Mesendoderm (in vitro differentiated cells): ENCODE data around the gene IL18RAP.

ENCODE experiments used
- DNase-seq: peaks from one replicate; pipeline ENCODE4 v3.0.0; 2013
- H2AK5ac ChIP-seq: 2 replicates; pipeline ENCODE4 v1.6.1; 2013; ENCODE audit warnings: low read length, inconsistent platforms
- H2BK120ac ChIP-seq: 2 replicates; pipeline ENCODE4 v1.6.1; 2013; ENCODE audit warnings: low read depth, mild to moderate bottlenecking, low read length, moderate library complexity, mixed read lengths
- H2BK15ac ChIP-seq: replicated peaks from 2 replicates; pipeline ENCODE4 v1.6.1; 2013; ENCODE audit warnings: low read depth, mild to moderate bottlenecking, moderate library complexity
- H2BK5ac ChIP-seq: 2 replicates; pipeline ENCODE4 v1.6.1; 2013; ENCODE audit warnings: low read length, inconsistent platforms
- H3K18ac ChIP-seq: 2 replicates; pipeline ENCODE4 v1.6.1; 2013; ENCODE audit warnings: mild to moderate bottlenecking, low read length, mixed read lengths
- H3K23ac ChIP-seq: one replicate; pipeline ENCODE4 v1.6.1; 2013; ENCODE audit warnings: low read length
- H3K27ac ChIP-seq: 2 replicates; pipeline ENCODE4 v1.5.1; 2013; ENCODE audit warnings: low read depth, mild to moderate bottlenecking, inconsistent platforms, low read length, moderate library complexity
- H3K27me3 ChIP-seq: 2 replicates; pipeline ENCODE4 v1.6.1; 2013; ENCODE audit warnings: low read length, control low read depth, mild to moderate bottlenecking, inconsistent platforms; ENCODE audit not compliant: insufficient read depth, poor library complexity
- H3K36me3 ChIP-seq: 2 replicates; pipeline ENCODE4 v1.6.1; 2013; ENCODE audit warnings: low read length, inconsistent platforms; ENCODE audit not compliant: control insufficient read depth, insufficient read depth
- H3K4ac ChIP-seq: one replicate; pipeline ENCODE4 v1.6.1; 2013; ENCODE audit warnings: low read depth, mild to moderate bottlenecking, low read length, moderate library complexity
- H3K4me1 ChIP-seq: 2 replicates; pipeline ENCODE4 v1.6.1; 2013; ENCODE audit warnings: low read depth, low read length, inconsistent platforms; ENCODE audit not compliant: control insufficient read depth
- H3K4me2 ChIP-seq: 2 replicates; pipeline ENCODE4 v1.6.1; 2013; ENCODE audit warnings: low read length
- H3K4me3 ChIP-seq: 2 replicates; pipeline ENCODE4 v1.5.1; 2013; ENCODE audit warnings: mild to moderate bottlenecking, low read length
- H3K56ac ChIP-seq: one replicate; pipeline ENCODE4 v1.6.1; 2013; ENCODE audit warnings: low read length
- H3K79me1 ChIP-seq: 2 replicates; pipeline ENCODE4 v1.6.1; 2013; ENCODE audit warnings: low read length, inconsistent platforms
- H3K79me2 ChIP-seq: 2 replicates; pipeline ENCODE4 v1.6.1; 2013; ENCODE audit warnings: mild to moderate bottlenecking, low read length; ENCODE audit not compliant: control insufficient read depth, insufficient read depth
- H3K9ac ChIP-seq: 2 replicates; pipeline ENCODE4 v1.6.1; 2013; ENCODE audit warnings: low read length, inconsistent platforms
- H4K5ac ChIP-seq: one replicate; pipeline ENCODE4 v1.6.1; 2013; ENCODE audit warnings: low read length
- H4K8ac ChIP-seq: one replicate; pipeline ENCODE4 v1.6.1; 2013; ENCODE audit warnings: low read depth, mild to moderate bottlenecking, control low read depth, low read length, moderate library complexity
- WGBS: extraction: QIAGEN DNeasy Blood & Tissue Kit; methylation state at CpG from one replicate; pipeline ENCODE4 v1.1.7; 2013; ENCODE audit warnings: low lambda C conversion rate, missing lambda C conversion rate; ENCODE audit not compliant: insufficient coverage; ENCODE audit errors: extremely low coverage; 5-methylcytosine and 5-hydroxymethylcytosine counted together

Gene IL18RAP

DNA sequence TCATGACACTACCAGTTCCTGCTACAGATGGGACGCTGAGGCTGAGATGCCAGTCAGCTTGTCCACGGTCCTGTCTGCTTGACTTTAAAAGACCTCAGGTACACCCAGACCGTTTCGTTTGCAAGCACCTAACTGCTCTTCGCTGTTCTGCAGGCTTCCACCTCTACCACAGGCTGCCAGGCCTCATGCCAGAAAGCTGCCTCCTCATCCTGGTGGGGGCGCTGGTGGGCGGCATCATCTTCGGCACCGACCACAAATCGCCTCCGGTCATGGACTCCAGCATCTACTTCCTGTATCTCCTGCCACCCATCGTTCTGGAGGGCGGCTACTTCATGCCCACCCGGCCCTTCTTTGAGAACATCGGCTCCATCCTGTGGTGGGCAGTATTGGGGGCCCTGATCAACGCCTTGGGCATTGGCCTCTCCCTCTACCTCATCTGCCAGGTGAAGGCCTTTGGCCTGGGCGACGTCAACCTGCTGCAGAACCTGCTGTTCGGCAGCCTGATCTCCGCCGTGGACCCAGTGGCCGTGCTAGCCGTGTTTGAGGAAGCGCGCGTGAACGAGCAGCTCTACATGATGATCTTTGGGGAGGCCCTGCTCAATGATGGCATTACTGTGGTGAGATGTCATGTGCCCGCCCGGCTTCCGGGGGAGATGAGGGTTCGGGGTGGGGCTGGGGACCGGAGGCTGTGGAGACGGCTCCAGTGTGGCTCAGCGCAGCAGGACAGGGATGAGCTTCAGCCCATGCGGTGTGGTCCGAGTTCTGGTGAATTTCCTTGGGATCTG, 55.9 kb downstream of the IL18RAP start:
- H4K8ac ChIP-seq: no peak overlapping the region

DNA sequence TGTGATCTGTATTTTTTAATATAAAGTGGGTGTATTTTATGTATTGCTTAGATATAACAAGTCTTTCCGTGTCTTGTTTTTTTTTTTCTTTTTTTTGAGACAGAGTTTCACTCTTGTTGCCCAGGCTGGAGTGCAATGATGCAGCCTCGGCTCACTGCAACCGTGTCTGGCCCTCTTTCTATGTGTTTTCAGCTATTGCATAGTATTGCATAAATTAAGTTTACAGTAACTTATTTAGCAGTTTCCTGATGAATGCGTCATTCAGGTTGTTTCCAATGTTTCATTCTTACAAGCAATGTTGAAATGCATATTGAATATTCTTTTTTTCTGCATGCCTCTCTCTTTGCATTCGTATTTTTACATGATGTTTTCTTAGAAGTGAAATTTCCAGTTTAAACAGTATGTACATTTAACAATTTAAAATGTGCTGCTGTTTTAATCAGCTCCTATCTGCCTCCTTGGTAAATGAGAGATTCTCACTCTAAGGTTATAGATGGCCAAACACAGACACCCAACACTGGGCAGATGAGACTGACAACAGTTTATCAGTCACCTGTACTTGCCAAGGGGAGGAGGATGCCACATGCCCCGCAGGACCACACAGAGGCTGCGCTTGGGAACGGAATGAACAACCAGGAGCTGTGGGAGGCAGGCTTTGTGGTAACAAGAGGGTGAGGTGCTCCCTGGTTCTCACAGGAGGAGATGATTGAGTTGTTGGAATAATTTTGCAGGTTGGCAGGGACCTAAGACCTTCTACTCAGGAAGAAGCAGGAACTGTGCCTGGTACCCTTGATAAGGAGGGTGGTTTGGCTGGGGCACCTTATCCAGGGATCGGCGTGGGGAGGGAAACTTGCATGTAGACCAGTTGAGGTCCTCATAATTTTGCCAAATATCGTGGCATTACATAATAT, 57.6 kb downstream of the IL18RAP start:
- Histone ChIP-seq H3K4me2 (no peak overlapping the region), H3K79me2 (no peaks in the 10 kb centered on the region), H2BK5ac (no peak overlapping the region), H3K4me1 (no peaks in the 10 kb centered on the region), H3K79me1 (no peaks in the 10 kb centered on the region), H3K23ac (no peak overlapping the region), H4K8ac (no peak overlapping the region), H3K27me3 (no peaks in the 10 kb centered on the region), H3K18ac (no peak overlapping the region), H3K9ac (no peak overlapping the region), H2AK5ac (no peak overlapping the region), H3K27ac (no peak overlapping the region), H4K5ac (no peak overlapping the region), H3K4me3 (no peak overlapping the region), H2BK120ac (no peak overlapping the region), H3K56ac (no peak overlapping the region), H2BK15ac (no peak overlapping the region), H3K36me3 (no peaks in the 10 kb centered on the region), H3K4ac (no peak overlapping the region)
- WGBS: no CpG with 5 or more reads among the region's 11 CpGs
- no peak for DNase-seq

More for the DNA sequence above, 55.9 kb downstream of the IL18RAP start:
- H3K4me3 ChIP-seq: no peak overlapping the region
- no peak overlapping the region for H3K4ac ChIP-seq
- H2AK5ac ChIP-seq: no peak overlapping the region
- WGBS: no CpG with 5 or more reads among the region's 36 CpGs
- peak; percentile 6 for DNase-seq
- H2BK5ac ChIP-seq: no peak overlapping the region
- no peak overlapping the region for H3K4me2 ChIP-seq
- no peaks in the 10 kb centered on the region for H3K4me1 ChIP-seq
- no peaks in the 10 kb centered on the region for H3K79me2 ChIP-seq
- H3K27ac ChIP-seq: no peak overlapping the region
- H3K56ac ChIP-seq: no peak overlapping the region
- H3K36me3 ChIP-seq: no peaks in the 10 kb centered on the region
- no peak overlapping the region for H2BK15ac ChIP-seq
- H3K9ac ChIP-seq: no peak overlapping the region
- no peak overlapping the region for H3K23ac ChIP-seq
- H3K27me3 ChIP-seq: no peaks in the 10 kb centered on the region
- no peak overlapping the region for H4K5ac ChIP-seq
- no peak overlapping the region for H3K18ac ChIP-seq
- H2BK120ac ChIP-seq: no peak overlapping the region
- H3K79me1 ChIP-seq: no peaks in the 10 kb centered on the region

DNA sequence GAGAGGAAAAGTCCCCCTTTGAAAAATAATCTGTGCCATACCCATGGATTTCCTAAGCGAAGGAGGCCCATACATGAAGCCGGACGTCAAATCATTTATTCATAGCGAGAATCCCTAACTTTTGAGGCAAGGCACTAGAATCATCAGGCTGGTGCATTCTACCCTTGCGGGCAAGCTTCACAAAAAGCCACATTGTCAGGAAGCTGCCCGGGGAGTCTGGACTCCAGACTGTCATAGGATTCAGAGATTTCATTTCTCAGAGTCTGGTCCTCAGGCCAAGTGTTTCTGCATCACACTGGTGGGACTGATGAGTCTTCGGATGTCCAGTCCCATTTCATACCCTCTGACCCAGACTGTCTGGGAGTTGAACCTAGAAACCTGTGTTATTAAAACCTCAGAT, 59.0 kb downstream of the IL18RAP start:
- Histone ChIP-seq H3K79me1 (no peaks in the 10 kb centered on the region), H2BK15ac (no peak overlapping the region), H3K4ac (no peak overlapping the region), H3K4me3 (no peak overlapping the region), H3K4me1 (no peaks in the 10 kb centered on the region), H3K9ac (no peak overlapping the region), H3K23ac (no peak overlapping the region), H3K18ac (no peak overlapping the region), H3K36me3 (no peaks in the 10 kb centered on the region), H4K8ac (no peak overlapping the region), H2BK5ac (no peak overlapping the region), H2BK120ac (no peak overlapping the region), H3K56ac (no peak overlapping the region), H2AK5ac (no peak overlapping the region), H3K4me2 (no peak overlapping the region), H4K5ac (no peak overlapping the region), H3K27me3 (no peaks in the 10 kb centered on the region), H3K79me2 (no peaks in the 10 kb centered on the region), H3K27ac (no peak overlapping the region)
- no CpG with 5 or more reads among the region's 7 CpGs for WGBS
- no peak for DNase-seq

DNA sequence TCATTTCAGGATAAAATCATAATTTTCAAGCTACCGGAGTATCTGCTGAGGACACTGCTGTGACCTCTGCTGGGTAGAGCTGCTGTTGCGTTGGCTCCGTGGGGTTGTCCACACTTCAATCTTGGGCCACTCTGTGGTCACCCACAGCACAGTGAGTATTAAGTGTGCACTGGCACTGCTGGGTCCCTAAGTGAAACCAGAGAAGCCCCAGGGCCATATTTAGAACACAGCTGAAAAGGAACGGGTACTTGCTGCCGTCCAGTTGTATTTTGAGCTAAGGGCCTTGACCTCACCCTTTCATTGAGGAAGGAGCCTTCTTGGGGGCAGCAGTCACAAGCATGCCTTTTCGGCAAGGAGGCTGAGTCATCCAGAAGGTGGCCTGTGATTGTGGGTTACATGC, 60.1 kb downstream of the IL18RAP start:
- Histone ChIP-seq H2BK120ac (no peak overlapping the region), H2AK5ac (no peak overlapping the region), H3K36me3 (no peaks in the 10 kb centered on the region), H3K27ac (no peak overlapping the region), H3K4me2 (no peak overlapping the region), H3K4me1 (no peaks in the 10 kb centered on the region), H3K9ac (no peak overlapping the region), H2BK5ac (no peak overlapping the region), H3K79me2 (no peaks in the 10 kb centered on the region), H3K4me3 (no peak overlapping the region), H3K4ac (no peak overlapping the region), H4K5ac (no peak overlapping the region), H2BK15ac (no peak overlapping the region), H3K79me1 (no peaks in the 10 kb centered on the region), H4K8ac (no peak overlapping the region), H3K27me3 (no peaks in the 10 kb centered on the region), H3K18ac (no peak overlapping the region), H3K23ac (no peak overlapping the region), H3K56ac (no peak overlapping the region)
- no peak for DNase-seq
- WGBS: no CpG with 5 or more reads among the region's 6 CpGs

DNA sequence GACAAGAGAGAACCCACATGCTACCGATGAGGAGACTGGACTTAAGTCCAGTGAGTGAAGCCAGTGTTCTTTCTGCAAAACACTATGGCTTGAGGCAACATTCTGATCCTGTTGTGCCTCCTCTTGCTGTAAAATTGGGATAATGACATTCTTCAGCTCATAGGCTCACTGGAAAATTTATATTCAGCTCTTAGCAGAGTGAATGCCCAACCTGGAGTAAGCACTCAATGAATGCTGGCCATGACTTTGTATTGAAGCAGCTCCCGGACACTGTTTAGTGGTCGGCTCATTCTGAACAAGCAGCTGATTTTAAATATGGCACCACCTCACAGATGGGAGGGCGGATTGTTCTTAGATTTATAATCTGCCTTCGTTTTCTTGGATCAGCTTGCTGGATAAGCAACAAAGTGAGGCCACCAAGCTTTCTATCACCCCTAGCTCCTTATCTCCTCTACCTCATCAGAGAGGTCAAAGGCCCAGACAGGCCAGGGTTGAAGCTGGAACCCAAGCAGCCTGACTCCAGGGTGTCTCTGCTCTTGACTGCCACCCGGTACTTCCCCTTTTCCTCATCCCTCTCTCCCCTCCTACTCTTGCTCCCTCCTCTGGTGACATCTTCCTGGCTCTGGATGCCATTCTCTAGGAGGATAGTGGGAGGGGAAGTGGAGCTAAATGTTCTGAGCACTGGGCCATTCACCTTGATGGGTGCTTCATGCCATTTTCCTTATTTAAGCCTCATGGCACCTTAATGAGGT, 61.5 kb downstream of the IL18RAP start:
- H3K27ac ChIP-seq: no peak overlapping the region
- no peaks in the 10 kb centered on the region for H3K4me1 ChIP-seq
- H3K27me3 ChIP-seq: no peaks in the 10 kb centered on the region
- no peak overlapping the region for H3K4me2 ChIP-seq
- H3K79me1 ChIP-seq: no peaks in the 10 kb centered on the region
- H3K23ac ChIP-seq: no peak overlapping the region
- H3K79me2 ChIP-seq: no peaks in the 10 kb centered on the region
- H3K56ac ChIP-seq: no peak overlapping the region
- no peak overlapping the region for H2BK120ac ChIP-seq
- H2BK15ac ChIP-seq: no peak overlapping the region
- H3K18ac ChIP-seq: no peak overlapping the region
- no peak overlapping the region for H2AK5ac ChIP-seq
- no peaks in the 10 kb centered on the region for H3K36me3 ChIP-seq
- H4K8ac ChIP-seq: no peak overlapping the region
- H4K5ac ChIP-seq: no peak overlapping the region
- DNase-seq: peak; percentile 7
- no peak overlapping the region for H3K4ac ChIP-seq
- H3K9ac ChIP-seq: no peak overlapping the region
- WGBS: no CpG with 5 or more reads among the region's 6 CpGs
- no peak overlapping the region for H3K4me3 ChIP-seq
- H2BK5ac ChIP-seq: no peak overlapping the region
